ENCODE data around the gene GLP2R. TPM values are rescaled to one million over a fixed set of nuclear protein-coding genes. Genes with fewer than 3 reads are reported as not detected.

Gene GLP2R
- total RNA-seq, 1 donor from 2014 or later = not detected

DNA sequence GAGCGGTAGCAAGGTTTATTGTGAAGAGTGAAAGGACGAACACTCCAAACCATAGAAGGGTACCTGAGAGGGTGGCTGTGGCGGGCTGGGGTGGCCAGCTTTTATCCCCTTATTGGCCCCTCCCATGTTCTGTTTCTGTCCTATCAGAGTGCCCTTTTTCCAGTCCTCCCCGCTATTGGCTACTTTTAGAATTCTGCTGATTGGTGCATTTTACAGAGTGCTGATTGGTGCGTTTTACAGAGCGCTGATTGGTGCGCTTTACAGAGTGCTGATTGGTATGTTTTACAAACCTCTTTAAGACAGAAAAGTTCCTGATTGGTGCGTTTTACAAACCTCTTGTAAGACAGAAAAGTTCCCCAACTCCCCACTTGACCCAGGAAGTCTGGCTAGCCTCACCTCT lies 16.3 kb upstream of the GLP2R start:
- Mint-ChIP-seq H3K36me3 (no peaks in the 10 kb centered on the region), H3K27ac (no peak overlapping the region), H3K9me3 (peaks cover 4% of the 10 kb centered on the region), H3K4me3 (no peak overlapping the region), H3K4me1 (ENCODE audit: unreplicated experiment) (no peaks in the 10 kb centered on the region), H3K27me3 (peaks cover 38% of the 10 kb centered on the region)
- no peak for TF ChIP-seq CTCF (conservative IDR thresholded peaks at IDR 0.05)
- DNase-seq (ENCODE audit: extremely low spot score, unreplicated experiment) = no peak

DNA sequence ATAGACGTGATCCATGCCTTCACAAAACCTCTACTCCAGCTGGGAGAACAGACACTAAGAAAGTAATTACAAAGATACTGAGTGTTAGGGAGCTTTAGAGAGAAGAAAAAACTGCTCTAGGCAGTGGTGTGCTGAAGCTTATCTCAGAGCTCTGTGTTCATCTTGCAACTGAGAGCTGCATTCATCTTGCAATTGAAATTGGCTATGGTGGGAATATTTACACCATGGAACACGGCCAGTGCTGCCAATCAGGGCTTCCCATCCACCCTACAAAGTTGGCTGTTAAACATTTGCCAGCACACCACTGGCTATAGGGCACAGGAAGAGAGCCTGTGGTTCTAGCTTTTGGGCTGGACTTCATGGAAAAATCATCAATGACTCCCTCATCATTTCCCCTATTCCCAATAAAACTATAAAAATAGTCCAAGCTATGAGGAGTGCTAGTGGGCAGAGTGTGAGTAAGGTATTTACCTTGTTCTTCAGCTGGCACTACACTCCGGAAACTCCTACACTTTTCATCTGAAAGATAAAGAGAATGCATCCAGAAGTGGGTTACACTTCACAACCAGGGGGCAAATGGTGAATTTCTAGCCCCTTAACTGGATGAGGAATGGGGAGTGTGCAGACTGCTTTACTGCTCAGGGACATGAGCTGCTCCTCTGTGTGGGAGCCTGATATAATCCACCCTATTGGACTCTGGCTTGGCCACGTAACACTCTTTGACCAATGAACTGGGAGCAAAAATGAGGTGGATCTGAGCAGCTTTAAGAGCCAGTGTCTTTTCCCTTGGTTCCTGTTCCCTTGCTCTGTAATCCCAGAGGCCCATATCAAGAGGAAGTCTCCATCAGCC lies 15.4 kb upstream of the GLP2R start:
- Mint-ChIP-seq H3K9me3 (no peaks in the 10 kb centered on the region), H3K4me3 (no peak overlapping the region), H3K27me3 (peaks cover 38% of the 10 kb centered on the region), H3K27ac (no peak overlapping the region), H3K36me3 (no peaks in the 10 kb centered on the region), H3K4me1 (ENCODE audit: unreplicated experiment) (no peaks in the 10 kb centered on the region)
- no peak for TF ChIP-seq CTCF (conservative IDR thresholded peaks at IDR 0.05)
- DNase-seq (ENCODE audit: extremely low spot score, unreplicated experiment) = no peak

GRCh38 chr17:9811086-9811485 lies 14.6 kb upstream of the GLP2R start:
- H3K4me3 Mint-ChIP-seq = no peak overlapping the region
- no peak overlapping the region for H3K27ac Mint-ChIP-seq
- no peaks in the 10 kb centered on the region for H3K4me1 Mint-ChIP-seq (ENCODE audit: unreplicated experiment)
- no peaks in the 10 kb centered on the region for H3K9me3 Mint-ChIP-seq
- DNase-seq (ENCODE audit: extremely low spot score, unreplicated experiment) = no peak
- H3K27me3 Mint-ChIP-seq = peaks cover 35% of the 10 kb centered on the region
- H3K36me3 Mint-ChIP-seq = no peaks in the 10 kb centered on the region
- no peak for TF ChIP-seq CTCF (conservative IDR thresholded peaks at IDR 0.05)

DNA sequence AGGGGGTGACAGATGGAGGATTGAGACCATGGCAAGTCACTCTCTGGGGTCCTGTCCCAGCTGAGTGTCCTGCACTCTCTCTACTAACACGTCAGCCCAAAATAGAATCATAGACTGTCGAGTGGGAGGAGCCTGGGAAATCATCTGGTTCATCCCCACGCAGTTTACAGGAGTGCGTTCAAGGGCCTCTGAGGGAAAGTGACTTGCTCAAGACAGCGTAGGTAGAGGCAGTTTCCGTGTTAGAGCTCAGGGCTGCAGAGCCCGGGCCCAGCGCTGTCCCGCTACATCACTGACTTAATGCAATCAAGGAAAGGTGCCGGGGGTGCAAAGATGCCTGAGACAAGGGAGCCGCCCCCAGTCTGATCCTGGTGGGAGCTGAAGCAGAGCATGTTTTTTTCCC lies 14.2 kb upstream of the GLP2R start:
- peaks cover 35% of the 10 kb centered on the region for H3K27me3 Mint-ChIP-seq
- H3K36me3 Mint-ChIP-seq = no peaks in the 10 kb centered on the region
- no peak overlapping the region for H3K4me3 Mint-ChIP-seq
- no peaks in the 10 kb centered on the region for H3K9me3 Mint-ChIP-seq
- H3K27ac Mint-ChIP-seq = no peak overlapping the region
- H3K4me1 Mint-ChIP-seq (ENCODE audit: unreplicated experiment) = no peaks in the 10 kb centered on the region
- DNase-seq (ENCODE audit: extremely low spot score, unreplicated experiment) = no peak
- no peak for TF ChIP-seq CTCF (conservative IDR thresholded peaks at IDR 0.05)

- Mint-ChIP-seq H3K9me3 (no peaks in the 10 kb centered on the region), H3K27ac (no peak overlapping the region), H3K36me3 (no peaks in the 10 kb centered on the region), H3K4me3 (no peak overlapping the region), H3K4me1 (ENCODE audit: unreplicated experiment) (no peaks in the 10 kb centered on the region), H3K27me3 (peaks cover 33% of the 10 kb centered on the region)
- no peak for TF ChIP-seq CTCF (conservative IDR thresholded peaks at IDR 0.05)
- no peak for DNase-seq (ENCODE audit: extremely low spot score, unreplicated experiment)
Observed at GRCh38 chr17:9813166-9813565, 12.6 kb upstream of the GLP2R start.

All from type B pancreatic cell (in vitro differentiated cells).